ENCODE data around the gene FAM241A.

GRCh38 chr4:112150920-112151319 lies 5.7 kb downstream of the FAM241A start:
- TF ChIP-seq CTCF (IDR thresholded peaks at IDR 0.05) (no peak), POLR2A (IDR thresholded peaks at IDR 0.05) (no peak)

All from body of pancreas (tissue), 4 donors.